Neural progenitor cell (in vitro differentiated cells): ENCODE results near the gene HJV.

Experiments used
- EZH2 ChIP-seq: fragments of 200-600 bp; sonication (generic); IDR thresholded peaks from 2 replicates; pipeline ENCODE4 v1.6.1; 2017; ENCODE audit warnings: antibody characterized with exemption, mild to moderate bottlenecking, moderate library complexity
- EZH2phosphoT487 ChIP-seq: fragments of 200-600 bp; sonication (generic); IDR thresholded peaks from 2 replicates; pipeline ENCODE4 v1.6.1; 2017; ENCODE audit warnings: antibody characterized with exemption
- TF ChIP-seq, protein P1 (sequence below): fragments of 200-600 bp; sonication (generic); IDR thresholded peaks from 2 replicates; pipeline ENCODE4 v1.5.1; 2017; ENCODE audit warnings: antibody characterized with exemption, mild to moderate bottlenecking

DNA sequence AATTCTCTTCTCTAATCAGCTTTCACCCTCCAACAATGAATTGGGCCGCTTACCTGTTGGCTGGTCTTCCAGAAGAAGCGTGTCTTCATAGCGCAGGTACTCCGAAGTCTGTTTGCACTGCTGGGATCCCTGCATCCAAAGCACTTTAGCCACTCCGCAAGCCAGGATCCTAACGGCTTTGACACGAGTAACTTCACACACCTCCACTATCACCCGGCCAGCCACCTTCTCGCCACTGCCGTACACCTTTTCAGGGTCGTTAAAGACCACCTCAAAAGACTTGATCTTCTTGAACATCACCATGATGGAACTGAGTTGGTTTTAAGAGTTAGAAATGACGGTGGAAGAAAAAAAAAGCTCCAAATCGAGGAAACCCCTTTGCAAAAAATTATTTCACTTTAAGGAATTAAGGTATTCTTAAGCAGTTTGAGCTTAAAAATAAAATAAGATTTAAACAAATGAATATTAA, 25.5 kb downstream of the HJV start:
- TF ChIP-seq, protein P1, sequence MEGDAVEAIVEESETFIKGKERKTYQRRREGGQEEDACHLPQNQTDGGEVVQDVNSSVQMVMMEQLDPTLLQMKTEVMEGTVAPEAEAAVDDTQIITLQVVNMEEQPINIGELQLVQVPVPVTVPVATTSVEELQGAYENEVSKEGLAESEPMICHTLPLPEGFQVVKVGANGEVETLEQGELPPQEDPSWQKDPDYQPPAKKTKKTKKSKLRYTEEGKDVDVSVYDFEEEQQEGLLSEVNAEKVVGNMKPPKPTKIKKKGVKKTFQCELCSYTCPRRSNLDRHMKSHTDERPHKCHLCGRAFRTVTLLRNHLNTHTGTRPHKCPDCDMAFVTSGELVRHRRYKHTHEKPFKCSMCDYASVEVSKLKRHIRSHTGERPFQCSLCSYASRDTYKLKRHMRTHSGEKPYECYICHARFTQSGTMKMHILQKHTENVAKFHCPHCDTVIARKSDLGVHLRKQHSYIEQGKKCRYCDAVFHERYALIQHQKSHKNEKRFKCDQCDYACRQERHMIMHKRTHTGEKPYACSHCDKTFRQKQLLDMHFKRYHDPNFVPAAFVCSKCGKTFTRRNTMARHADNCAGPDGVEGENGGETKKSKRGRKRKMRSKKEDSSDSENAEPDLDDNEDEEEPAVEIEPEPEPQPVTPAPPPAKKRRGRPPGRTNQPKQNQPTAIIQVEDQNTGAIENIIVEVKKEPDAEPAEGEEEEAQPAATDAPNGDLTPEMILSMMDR = no peak
- no peak for TF ChIP-seq EZH2
- no peak for TF ChIP-seq EZH2phosphoT487
